Stimulated activated CD8-positive, alpha-beta memory T cell treated with anti-CD3 and anti-CD28 coated beads, Interleukin-4, amount 100 ng/mL, for 48 hours (primary cell): ENCODE results near the gene INTS7.
A peak's percentile ranks its signal among the peaks of the same experiment; 100 is the strongest.

Experiments
- DNase-seq: peaks from one replicate; pipeline ENCODE4 v3.0.0-alpha.2; 2020

The INTS7 gene, protein sequence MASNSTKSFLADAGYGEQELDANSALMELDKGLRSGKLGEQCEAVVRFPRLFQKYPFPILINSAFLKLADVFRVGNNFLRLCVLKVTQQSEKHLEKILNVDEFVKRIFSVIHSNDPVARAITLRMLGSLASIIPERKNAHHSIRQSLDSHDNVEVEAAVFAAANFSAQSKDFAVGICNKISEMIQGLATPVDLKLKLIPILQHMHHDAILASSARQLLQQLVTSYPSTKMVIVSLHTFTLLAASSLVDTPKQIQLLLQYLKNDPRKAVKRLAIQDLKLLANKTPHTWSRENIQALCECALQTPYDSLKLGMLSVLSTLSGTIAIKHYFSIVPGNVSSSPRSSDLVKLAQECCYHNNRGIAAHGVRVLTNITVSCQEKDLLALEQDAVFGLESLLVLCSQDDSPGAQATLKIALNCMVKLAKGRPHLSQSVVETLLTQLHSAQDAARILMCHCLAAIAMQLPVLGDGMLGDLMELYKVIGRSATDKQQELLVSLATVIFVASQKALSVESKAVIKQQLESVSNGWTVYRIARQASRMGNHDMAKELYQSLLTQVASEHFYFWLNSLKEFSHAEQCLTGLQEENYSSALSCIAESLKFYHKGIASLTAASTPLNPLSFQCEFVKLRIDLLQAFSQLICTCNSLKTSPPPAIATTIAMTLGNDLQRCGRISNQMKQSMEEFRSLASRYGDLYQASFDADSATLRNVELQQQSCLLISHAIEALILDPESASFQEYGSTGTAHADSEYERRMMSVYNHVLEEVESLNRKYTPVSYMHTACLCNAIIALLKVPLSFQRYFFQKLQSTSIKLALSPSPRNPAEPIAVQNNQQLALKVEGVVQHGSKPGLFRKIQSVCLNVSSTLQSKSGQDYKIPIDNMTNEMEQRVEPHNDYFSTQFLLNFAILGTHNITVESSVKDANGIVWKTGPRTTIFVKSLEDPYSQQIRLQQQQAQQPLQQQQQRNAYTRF

DNA sequence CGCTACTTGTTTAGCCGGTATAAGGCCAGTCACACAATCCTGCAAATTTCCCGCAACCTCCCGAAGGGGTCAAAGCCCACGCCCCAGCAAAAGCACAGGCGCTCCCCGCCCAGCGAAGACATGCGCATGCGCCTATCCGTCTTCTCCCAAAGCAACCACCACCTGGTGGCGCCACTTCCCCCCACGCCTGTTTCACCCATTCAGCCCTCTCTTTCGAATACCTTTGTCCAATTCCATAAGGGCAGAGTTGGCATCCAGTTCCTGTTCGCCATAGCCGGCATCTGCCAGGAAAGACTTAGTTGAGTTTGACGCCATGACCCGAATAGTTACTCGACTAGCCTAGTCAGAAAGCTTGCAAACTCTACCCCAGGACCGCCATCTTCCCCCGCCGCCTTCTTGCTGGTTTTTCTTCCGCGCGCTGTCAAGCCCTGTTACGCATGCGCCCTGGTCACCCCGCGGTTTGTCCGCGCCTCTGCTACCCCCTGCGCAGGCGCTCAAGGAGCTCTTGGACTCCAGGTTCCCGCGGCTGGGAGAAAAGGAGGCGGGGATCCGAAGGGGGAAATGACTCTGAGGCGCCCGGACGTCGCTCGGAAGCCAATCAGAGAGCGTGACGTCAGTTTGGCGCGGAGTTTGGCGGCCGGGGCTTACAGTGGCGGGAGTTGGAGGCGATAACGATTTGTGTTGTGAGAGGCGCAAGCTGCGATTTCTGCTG, at the start of gene INTS7, which contains the start of gene DTL:
Gene INTS7, minus strand, starts transcription at position 435 of the 712 bp plus-strand sequence. Its CDS starts 120 bp downstream, at position 315.
Gene DTL, plus strand, starts transcription at position 626 of the 712 bp plus-strand sequence. CDS start 143 bp downstream, outside the sequence.
- peak; percentile 98 for DNase-seq

DNA sequence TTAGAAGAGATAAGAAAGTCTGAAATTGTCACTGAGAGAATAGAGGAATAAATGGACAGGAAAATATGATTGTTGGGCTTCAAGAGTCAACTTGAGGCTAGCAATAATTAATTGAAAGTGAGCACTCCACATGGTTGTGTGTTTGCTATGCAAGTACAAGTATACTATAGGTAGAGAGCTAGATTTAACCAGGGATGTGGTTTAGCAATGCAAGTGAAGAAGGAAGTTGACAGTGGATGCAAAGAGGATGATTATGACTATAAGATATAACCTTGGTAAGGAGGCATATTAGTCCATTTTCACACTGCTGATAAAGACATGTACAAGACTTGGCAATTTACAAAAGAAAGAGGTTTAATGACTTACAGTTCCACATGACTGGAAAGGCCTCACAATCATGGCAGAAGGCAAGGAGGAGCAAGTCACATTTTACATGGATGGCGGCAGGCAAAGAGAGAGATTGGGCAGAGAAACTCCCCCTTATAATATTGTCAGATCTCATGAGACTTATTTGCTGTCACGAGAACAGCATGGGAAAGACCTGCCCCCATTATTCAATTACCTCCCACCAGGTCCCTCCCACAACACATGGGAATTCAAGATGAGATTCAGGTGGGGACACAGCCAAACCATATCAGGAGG, 47.5 kb upstream of the INTS7 start:
- no peak for DNase-seq

DNA sequence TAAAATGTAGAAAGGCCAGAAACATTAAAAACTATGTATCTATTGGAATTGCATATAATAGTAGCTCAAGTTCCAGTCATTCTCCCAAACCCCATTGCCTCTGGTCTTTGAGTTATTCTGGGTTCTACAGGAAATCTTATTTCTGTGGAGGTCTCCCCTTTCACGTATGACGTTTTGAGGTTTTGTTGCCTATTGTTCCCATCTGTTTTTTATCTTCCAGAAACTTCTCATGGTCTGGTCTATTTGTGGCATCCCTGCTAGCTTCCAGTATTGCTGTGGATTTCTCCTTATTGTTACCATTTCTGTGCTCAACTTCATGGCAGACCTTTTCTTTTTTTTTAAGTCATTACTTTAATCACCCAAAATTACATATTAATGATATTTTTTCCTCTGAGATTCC, 43.5 kb upstream of the INTS7 start:
- DNase-seq, result no peak

DNA sequence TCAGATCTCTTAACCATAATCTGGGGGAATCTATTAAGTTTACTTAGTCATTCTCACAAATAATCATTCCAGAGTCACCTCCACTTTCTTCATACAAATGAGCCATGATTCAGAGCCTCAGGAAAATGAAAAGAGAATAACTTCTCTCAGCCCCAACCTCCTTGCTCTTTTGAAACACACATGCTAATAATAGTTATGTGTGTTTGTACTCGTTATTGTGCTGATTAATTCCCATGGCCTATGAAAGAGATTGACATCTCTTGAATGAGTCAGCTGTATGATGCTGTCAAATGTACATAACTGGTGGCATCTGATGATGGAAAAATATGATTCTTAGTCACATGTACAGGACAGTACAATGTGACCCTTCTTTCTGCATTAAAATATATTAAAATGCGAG, 41.7 kb upstream of the INTS7 start:
- DNase-seq, result no peak

DNA sequence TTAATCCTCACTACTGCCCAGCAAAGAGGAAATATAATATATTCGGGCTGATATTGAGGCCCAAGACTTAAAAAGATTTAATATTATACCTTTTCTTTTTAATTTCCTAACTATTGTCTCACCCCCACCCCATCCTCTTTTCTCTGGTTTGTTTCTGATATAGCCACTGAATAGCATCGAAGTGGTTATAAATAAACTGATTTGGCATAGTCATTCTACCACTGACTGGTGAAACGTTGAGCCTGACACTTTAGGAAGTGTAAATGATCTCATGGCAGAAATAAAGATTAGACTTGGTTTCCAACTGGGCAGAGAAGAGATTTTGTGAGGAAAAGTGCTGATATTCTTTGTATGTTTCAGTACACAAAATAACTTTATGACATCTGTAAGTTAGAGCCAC, 39.5 kb upstream of the INTS7 start:
- DNase-seq, result no peak

DNA sequence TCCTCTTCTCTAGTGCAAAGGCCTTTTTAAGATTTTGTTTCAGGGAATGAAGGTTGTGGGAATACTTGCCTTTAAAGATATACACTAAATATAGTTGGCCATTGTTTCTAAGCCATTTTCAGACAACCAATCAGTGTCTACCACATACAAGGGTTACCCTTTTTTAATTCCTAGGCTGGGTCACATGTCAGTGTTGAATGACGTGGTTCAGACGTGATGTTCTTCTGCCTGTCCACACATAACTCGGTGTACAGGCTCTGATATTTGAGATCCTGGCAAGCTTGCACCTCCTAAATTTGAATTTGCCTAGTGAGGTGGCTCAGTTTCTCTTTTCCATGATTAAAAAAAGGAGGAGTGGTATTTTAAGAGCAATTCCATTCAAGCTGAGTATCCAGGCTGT, 39.0 kb upstream of the INTS7 start:
- DNase-seq, result no peak

DNA sequence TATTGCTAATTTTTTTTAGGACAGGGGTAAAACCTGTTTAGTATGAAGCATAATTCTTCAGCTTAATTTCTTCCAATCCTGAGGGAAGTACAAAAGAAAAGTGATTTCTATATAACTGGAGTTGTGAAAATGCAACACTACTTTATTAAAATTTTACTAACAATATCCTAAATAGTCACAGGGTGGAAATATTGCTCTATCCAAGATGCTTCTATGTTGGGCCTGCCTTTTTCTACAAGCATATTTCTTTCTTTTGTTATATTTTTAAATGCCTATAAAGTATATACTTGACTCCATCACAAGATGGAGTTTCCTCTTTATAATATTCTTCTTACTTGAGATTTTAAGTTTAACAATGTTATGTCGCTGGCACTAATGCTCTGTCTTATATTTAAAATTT, 38.1 kb upstream of the INTS7 start:
- DNase-seq, result no peak

DNA sequence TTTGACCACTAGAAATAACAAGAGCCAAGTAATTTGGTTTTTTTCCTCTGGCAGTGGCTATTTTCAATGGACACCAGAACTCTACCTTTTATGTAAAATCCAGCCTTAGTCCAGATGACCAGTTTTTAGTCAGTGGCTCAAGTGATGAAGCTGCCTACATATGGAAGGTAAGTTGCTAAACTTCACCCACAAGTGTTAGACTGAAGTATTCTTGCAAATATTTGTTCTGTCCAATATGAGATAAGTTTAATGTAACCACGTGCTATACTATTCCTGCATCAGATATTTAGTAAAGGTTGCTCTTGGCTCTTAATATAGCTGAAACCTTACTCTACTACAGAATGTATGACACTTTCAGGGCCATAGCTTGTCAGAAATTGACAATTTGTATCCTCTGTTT, 36.7 kb upstream of the INTS7 start:
- DNase-seq, result no peak

DNA sequence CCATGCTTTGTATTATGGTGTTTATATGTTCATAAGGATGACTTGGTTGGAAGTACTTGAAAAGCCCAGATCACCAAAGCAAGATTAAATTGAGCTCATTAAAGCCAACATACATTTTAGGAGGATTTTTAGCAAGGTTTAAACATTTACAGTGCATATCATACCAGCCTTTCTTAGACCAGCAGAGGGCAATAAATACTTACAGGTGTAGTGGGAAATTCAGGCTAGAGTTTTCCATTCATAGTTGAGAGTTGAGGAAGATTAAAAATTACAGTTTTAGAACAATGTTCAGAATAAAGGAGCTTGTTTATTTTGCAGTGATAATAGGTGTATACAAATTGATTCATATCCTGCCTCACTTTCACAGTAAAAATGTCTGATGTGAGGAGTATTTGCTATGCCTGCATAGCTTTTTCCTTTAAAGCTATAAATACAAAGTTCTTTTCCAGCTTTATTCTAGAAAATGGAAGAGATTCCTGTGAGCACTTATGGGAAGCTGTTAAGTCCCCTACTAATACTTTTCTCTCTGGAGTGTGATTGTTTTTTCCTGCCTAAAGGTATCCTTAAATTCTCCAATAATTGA, 35.5 kb upstream of the INTS7 start:
- no peak for DNase-seq

DNA sequence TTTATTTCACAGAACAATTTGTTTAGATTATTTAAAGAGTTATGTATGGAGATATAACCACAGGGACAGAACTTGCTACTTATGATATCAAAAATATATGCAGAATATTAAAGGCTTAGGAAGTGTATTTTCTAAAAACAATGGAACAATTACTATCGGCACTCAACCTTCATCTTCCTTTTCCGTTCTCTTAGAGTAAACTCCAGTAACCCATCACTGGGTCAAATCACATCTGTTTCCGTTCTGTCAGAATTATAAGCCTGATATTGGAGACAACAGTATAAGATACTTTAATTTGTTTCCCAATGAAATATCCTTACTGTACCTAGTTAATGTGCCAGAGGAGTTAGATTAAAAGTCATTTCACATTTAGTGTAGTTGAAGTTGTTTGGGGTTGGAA, 32.4 kb upstream of the INTS7 start:
- no peak for DNase-seq

DNA sequence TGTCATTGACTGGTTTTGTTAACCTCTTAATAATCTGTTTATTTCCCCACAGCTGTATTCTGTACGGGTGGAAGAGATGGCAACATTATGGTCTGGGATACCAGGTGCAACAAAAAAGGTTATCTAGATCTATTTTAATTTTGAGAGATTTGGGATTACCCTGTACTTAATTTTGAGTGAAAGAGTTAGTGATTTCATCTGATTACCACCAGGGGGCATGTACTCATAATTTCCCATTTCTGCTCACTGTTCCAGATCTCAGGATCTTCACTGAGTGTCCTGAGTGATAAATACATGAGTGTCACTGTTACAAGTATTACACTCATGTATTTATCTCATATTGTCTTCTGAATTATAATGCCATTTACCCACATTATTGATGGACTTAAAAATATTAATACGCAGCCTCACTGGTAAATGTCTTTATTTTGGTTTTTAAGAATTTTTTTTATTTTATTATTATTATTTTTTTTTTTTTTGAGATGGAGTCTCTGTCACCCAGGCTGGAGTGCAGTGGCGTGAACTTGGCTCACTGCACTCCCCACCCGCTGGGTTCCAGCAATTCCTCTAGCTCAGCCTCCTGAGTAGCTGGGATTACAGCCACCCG, 27.6 kb upstream of the INTS7 start:
- DNase-seq, result no peak

DNA sequence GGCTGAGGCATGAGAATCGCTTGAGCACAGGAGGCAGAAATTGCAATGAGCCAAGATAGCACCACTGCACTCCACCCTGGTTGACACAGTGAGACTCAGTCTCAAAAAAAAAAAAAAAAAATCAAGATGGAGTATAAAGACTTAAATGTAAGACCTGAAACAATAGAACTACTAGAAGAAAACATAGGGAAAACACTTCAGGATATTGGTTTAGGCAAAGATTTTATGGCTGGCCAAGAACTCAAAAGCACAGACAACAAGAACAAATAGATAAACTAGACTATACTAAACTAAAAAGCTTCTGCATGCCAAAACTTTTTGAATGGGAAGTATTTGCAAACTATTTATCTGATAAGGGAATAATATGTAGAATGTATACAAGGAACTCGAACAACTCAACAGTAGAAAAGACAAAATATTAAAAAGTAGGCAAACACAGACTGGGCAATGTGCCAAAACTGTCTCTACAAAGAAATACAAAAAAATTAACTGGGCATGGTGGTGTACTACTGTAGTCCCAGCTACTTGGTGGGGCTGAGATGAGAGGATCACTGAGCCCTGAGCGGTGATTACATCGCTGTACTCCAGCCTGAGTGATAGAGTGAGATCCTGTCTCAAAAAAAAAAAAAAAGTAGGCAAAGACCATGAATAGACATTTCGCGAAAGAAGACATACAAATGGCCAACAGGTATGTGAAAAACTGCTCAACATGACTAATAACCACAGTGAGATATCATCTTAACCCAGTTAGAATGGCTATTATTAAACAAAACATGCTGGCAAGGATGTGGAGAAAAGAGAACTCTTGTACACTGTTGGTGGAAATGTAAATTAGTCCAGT, 25.5 kb upstream of the INTS7 start:
- DNase-seq, result no peak

DNA sequence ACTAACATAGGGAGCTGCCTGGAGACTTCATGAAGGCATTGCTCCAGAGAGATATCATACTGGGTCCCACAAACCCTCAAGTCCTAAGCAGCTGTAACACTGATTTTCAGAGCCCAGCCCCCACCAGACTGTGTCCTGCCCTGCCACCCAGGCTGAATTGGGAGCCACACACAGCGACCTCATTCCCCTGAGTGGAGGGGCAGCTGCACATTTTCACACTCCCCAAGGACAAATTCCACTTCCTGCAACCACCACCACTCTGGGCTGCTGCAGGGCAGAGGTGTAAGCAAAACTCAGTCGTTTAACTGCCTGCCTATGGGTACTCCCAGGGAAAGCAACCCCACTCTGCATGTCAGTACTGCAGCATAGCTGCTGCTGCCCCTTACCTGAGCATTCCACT, 20.0 kb upstream of the INTS7 start:
- no peak for DNase-seq

DNA sequence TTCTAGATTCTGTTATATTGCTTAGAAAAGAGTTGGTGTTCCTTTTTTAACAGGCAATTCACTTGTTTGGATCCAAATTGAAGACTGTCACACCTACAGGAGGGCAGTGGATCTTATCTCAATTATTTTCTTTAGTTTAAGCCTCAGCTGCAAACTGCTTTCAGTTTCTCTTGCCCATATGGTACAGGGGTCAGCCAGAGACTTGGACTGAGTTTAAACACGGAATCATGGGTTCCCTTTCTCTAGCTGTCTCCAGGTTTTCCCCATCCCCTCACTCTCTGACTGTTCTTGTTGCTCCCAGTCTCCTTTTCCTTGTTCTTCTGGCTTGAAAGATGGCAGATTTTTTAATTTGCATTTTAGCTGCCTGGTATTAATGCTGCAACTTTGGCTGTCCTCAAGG, 18.6 kb upstream of the INTS7 start:
- no peak for DNase-seq

DNA sequence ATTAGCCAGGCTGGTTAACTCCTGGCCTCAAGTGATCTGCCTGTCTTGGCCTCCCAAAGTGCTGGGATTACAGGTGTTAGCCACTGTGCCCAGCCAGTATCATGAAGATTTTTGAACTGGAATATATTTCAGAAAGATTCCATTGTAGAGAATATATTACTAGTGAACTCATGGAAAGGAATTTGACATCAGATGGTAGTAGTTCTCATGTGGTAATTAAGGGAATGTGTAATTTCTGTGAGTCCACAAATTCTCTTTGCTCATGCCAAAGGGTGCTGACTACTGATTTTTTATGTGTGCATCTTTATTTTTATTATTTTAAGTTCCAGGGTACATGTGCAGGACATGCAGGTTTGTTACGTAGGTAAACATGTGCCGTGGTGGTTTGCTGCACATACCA, 10.6 kb upstream of the INTS7 start:
- DNase-seq, result no peak

DNA sequence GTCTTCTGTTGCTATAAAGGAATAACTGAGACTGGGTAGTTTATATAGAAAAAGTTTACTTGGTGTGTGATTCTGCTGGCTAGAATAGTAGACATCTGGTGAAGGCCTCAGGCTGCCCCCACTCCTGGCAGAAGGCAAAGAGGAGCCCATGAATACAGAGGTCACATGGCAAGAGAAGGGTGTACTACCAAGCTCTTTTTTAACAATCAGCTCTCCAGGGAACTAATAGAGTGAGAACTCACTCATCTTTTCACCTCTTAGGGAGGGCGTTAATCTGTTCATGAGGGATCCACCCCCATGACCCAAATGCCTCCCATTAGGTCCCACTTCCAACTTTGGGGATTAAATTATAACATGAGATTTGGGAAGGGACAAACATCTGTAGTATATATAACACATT, 9.5 kb upstream of the INTS7 start:
- no peak for DNase-seq

DNA sequence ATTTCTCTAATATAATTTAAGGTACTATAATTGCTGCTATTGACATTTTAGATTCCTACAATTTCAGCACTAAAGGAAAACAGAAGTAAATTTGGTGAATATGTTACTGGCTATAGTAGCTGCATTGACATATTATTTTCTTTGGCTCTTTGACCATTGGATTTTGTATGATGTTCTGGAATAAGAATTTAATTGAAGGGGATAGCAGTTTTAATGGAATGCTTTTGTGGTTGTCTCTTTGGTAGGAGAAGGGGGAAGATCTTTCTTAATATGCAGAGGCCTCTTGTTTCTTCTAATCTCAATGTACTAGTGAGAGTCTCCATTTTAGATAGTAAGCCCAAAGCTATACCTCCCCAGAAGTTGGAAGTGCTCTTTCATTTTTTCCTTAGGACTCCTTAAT, 7.1 kb upstream of the INTS7 start:
- no peak for DNase-seq

DNA sequence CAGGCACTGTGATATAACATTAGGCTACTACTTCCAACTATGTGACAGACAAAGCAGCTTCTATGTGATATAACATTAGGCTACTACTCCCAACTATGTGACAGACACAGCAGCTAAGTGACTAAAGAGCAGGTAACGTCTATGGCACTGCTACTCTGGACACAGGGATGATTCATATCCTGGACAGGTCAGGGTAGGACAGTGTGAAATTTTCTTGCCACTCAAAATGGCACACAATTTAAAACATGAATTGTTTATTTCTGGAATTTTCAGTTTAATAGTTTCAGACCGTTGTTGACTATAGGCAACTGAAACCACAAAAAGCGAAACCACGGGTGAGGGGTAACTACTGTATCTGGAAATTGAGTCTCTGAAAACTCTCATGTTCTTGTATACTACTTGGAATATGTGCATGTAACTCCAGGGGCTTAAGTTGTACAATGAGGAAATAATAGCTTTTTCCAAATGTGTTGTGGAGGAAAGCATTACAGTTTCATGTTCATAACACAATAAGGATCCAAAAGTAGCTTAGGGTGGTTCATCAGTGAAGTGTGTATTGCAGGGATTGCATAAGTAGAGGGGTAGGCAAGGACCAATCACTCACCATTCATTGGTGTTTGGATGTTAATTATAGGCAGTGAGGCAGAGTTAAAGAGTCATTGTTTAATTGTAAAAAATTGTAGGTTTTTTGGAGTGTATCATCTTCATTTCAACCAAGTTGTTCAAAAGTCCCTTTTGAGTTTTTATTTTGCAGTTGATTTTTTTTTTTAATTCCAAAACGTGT, 5.5 kb upstream of the INTS7 start:
- no peak for DNase-seq

DNA sequence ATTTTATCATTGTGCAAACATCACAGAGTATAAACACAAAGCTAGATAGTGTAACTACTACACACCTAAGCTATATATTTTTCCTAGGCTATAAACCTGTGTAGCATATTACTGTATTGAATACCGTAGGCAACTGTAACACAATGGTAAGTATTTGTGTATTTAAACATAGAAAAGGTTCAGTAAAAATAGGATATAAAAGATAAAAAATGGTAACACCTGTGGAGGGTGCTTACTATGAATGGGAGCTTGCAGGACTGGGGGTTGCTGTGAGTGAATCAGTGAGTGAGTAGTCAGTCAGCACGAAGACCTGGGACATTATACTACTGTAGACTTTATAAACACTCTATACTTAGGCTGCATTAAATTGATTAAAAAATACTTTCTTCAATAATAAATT, 4.3 kb upstream of the INTS7 start:
- no peak for DNase-seq

DNA sequence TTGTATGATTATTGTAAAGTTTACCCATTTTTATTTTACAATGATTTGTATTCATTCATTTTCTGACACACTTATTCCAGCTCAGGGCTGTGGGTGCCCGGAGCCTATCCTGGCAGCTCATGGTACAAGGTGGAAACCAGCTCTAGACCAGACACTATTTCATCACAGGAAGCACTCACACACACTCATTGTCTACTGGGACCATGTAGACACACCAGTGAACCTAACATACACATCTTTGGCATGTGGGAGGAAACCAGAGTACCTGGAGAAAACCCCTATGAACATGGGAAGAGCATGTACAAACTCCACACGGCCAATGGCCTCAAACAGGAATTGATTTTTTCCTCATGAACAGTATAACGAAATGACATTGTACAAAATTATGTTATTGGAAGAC, 2.5 kb upstream of the INTS7 start:
- no peak for DNase-seq
